Stimulated activated CD4-positive, alpha-beta T cell treated with anti-CD3 and anti-CD28 coated beads, TNF-alpha, amount 100 ng/mL, for 24 hours (primary cell): Measurements from ENCODE around the gene PLAAT1.

ENCODE experiments used
- DNase-seq, 3 experiments: peaks; one replicate each; pipeline ENCODE4 v3.0.0-alpha.2; 2020; ENCODE audit warnings: low read depth in 3 of 3

PLAAT1 gene

GRCh38 chr3:193253986-193254660, 13.1 kb downstream of the PLAAT1 start:
- DNase-seq: no peak

- no peak for DNase-seq
Observed at GRCh38 chr3:193261970-193262369, 20.9 kb downstream of the PLAAT1 start.

GRCh38 chr3:193262707-193263106, 21.7 kb downstream of the PLAAT1 start:
- DNase-seq: no peak

- DNase-seq: no peak
Observed at GRCh38 chr3:193269343-193270028, 28.5 kb downstream of the PLAAT1 start.

GRCh38 chr3:193270451-193270850, 29.4 kb downstream of the PLAAT1 start:
- no peak for DNase-seq

- DNase-seq: no peak
Observed at GRCh38 chr3:193271101-193271840, 30.2 kb downstream of the PLAAT1 start.

- no peak for DNase-seq
Observed at GRCh38 chr3:193292386-193292785, 51.4 kb downstream of the PLAAT1 start.

GRCh38 chr3:193295985-193296384, 55.0 kb downstream of the PLAAT1 start:
- DNase-seq: no peak

GRCh38 chr3:193297421-193297820, 56.4 kb downstream of the PLAAT1 start:
- DNase-seq: no peak

GRCh38 chr3:193301433-193301832, 60.4 kb downstream of the PLAAT1 start:
- no peak for DNase-seq

GRCh38 chr3:193305356-193305755, 64.3 kb downstream of the PLAAT1 start:
- no peak for DNase-seq

GRCh38 chr3:193310914-193311723, 70.1 kb downstream of the PLAAT1 start:
- DNase-seq: no peak

GRCh38 chr3:193313061-193313958, 72.3 kb downstream of the PLAAT1 start:
- no peak for DNase-seq

GRCh38 chr3:193314161-193314560, 73.1 kb downstream of the PLAAT1 start:
- DNase-seq: no peak

GRCh38 chr3:193317682-193318300, 76.8 kb downstream of the PLAAT1 start:
- no peak for DNase-seq
